HG03342 (cell line): ENCODE measurements around the gene MAP3K15.
"Not testable (repeated sequence)": the region's sequence is repeated elsewhere in the genome, so short reads cannot be mapped to it uniquely, and the experiment has no call there.

Experiments used
- ATAC-seq: cut with Tn5 transposase; IDR thresholded peaks from one replicate; pipeline ENCODE4 v1.9.1; 2021; ENCODE audit warnings: mild to moderate bottlenecking, moderate library complexity; ENCODE audit not compliant: unreplicated experiment

Gene MAP3K15

GRCh38 chrX:19440713-19441112 is 74.6 kb downstream of the MAP3K15 start:
- ATAC-seq, result no peak

- ATAC-seq, result not testable (repeated sequence)
Measured at GRCh38 chrX:19422661-19423060, 92.6 kb downstream of the MAP3K15 start.

GRCh38 chrX:19410259-19410658 is 105.0 kb downstream of the MAP3K15 start:
- ATAC-seq, result no peak

DNA sequence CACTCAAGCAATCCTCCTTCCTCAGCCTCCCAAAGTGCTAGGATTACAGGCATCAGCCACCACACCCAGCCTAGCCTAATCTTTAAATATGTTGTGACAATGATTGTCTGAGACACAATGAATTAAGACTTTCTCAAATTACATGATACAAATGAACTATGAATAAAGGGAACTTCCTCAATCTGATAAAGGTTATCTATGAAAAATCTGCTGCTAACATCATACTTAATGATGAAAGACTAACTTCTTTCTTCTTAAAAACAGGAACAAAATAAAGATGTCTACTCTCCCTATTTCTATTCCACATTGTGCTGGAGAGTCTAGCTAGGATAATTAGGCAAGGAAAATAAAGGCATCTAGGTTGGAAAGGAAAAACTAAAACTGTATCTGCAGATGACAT is 111.6 kb downstream of the MAP3K15 start:
- ATAC-seq, result no peak

- ATAC-seq, result no peak
Measured at GRCh38 chrX:19392703-19393102, 122.6 kb downstream of the MAP3K15 start.

- no peak for ATAC-seq
Measured at GRCh38 chrX:19392078-19392477, 123.2 kb downstream of the MAP3K15 start.

GRCh38 chrX:19389227-19389845 is 126.0 kb downstream of the MAP3K15 start:
- no peak for ATAC-seq

GRCh38 chrX:19388741-19389140 is 126.6 kb downstream of the MAP3K15 start:
- ATAC-seq, result no peak

DNA sequence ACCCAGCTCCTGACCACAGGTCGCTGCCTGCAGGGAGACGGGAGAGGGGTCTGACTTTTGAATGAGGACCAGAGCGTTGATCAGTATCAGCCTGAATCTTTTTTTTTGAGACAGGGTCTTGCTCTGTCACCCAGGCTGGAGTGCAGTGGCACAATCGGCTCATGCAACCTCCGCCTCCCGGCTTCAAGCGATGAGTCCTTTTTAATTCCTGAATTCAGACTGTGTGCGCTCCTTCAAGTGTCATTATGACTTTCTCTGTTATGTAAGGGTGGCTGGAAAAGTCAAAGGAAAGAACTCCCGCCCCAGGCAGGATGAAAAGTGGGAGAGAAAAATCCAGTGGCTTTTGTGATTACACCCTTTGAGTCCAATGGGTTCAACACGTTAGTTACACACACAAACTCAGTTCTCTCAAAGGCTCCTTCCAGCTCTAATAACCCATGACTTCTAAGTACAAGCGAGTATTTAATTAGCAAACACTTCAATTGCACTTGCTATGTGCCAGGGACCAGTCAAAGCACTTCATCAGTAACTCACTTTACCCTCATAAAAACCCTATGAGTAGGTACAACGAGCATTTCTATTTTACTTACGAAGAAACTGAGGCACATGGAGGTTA is 127.1 kb downstream of the MAP3K15 start:
- no peak for ATAC-seq

GRCh38 chrX:19386679-19387078 is 128.6 kb downstream of the MAP3K15 start:
- no peak for ATAC-seq

GRCh38 chrX:19382555-19383145 is 132.7 kb downstream of the MAP3K15 start:
- ATAC-seq, result peak; percentile 66

DNA sequence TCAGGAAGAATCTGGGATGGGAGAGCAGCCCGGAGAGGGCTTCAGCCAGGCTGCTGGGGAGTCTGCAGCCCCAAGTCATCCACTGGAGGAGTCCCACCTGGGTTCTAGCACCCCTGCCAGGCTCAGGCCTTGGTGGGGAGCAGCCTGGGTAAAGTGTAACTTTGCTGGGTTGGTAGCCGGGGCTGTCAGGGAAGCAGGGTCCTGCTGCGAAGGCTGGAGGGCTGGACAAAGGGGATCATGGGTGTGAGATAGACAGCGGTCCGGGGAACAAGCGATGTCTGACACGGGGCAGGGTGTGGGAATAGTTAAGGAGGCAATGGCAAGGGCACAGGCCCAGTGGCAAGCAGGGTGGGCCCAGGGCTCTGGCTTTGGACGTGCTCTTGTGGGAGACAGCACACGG is 134.0 kb downstream of the MAP3K15 start:
- no peak for ATAC-seq

- ATAC-seq, result no peak
Measured at GRCh38 chrX:19377799-19378198, 137.5 kb downstream of the MAP3K15 start.

DNA sequence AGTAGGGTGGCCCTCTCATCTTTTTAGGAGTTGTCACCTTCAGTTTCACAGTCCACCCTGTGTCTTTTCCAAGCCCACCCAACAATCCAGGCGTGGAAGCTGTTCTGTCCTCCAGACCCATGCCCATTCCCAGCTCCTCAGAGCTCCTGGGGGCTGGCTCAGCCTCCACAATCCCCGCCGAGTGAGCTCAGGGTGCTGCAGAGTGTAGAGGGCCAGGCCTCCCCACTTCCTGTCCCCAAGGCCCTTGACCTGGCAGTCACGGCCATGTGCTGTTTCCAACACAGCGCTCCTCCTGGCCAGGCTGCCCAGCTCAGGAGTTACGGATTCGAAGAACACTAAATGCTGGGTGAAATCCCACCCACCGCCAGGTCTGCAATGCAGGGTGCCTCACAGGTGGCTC is 139.8 kb downstream of the MAP3K15 start:
- ATAC-seq, result no peak

GRCh38 chrX:19373351-19373891 is 141.9 kb downstream of the MAP3K15 start:
- ATAC-seq, result no peak

GRCh38 chrX:19372547-19373331 is 142.6 kb downstream of the MAP3K15 start:
- ATAC-seq, result peak; percentile 25

- peak; percentile 79 for ATAC-seq
Measured at GRCh38 chrX:19372170-19372546, 143.2 kb downstream of the MAP3K15 start.

- no peak for ATAC-seq
Measured at GRCh38 chrX:19370061-19370460, 145.2 kb downstream of the MAP3K15 start.

DNA sequence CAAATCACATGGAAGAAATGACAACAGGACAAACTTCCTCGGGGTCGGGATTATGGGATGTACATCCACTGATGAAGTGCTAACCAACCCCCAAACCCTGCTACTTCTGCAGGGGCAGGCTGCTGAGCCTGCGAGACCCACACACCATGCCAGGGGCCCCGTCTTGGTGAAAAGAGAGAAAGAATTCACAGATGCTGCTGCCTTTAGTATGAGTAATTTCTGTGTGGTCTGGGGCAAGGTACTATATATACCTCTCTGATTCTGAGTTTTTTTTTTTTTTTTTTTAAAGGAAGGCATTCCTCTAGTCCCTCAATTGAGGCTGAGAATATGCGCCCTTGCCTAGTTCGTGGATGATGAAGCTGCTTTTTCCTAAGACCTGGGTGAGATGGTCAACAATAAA is 146.7 kb downstream of the MAP3K15 start:
- ATAC-seq, result no peak

DNA sequence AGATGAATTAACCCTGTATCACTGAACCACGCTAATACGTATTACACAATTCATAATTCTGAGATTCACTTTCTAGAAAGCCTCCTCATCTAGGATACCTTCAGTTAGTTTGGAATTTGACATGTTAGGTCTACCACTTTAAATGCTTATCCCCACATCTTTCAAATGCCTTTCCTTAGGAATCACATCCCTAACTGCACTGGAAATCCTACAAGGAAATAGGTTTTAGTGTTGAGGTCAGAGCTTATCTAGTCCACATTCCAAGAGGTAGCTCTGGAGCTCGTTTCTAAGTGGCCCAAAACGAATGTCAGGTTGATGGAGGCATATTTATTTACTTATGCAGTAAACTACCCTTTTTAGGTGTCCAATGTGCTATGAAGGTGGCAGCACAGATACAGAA is 153.6 kb downstream of the MAP3K15 start:
- ATAC-seq, result no peak

- ATAC-seq, result no peak
Measured at GRCh38 chrX:19360903-19361302, 154.4 kb downstream of the MAP3K15 start.
